Liver (tissue), 9 donors: Measurements from ENCODE around the gene SP1. TPM values are rescaled to one million over a fixed set of nuclear protein-coding genes. Genes with fewer than 3 reads are reported as not detected.
"Not testable (repeated sequence)": the region's sequence is repeated elsewhere in the genome, so short reads cannot be mapped to it uniquely, and the experiment has no call there.

ENCODE experiments used
- DNase-seq: peaks from one replicate; pipeline ENCODE4 v3.0.0-alpha.2; 2017; ENCODE audit warnings: low spot score
- H3K27ac ChIP-seq, 2 donors: one replicate each; pipeline ENCODE4 v1.7.0; 2013; ENCODE audit warnings: inconsistent platforms in 2 of 2, low read length in 2 of 2, control low read depth in 1 of 2, low read depth in 1 of 2, mild to moderate bottlenecking in 1 of 2
- H3K27me3 ChIP-seq, 4 donors: one replicate each; pipeline versions ENCODE4 v1.6.1 to v1.7.0; 2013; ENCODE audit warnings: low read length in 3 of 4, inconsistent platforms in 1 of 4, mild to moderate bottlenecking in 1 of 4, moderate library complexity in 1 of 4; ENCODE audit not compliant: control insufficient read depth in 4 of 4, insufficient read depth in 4 of 4
- H3K36me3 ChIP-seq, 4 donors: one replicate each; pipeline versions ENCODE4 v1.6.1 to v1.7.0; 2013; ENCODE audit warnings: low read length in 3 of 4, mild to moderate bottlenecking in 3 of 4, low read depth in 1 of 4, moderate library complexity in 1 of 4; ENCODE audit not compliant: control insufficient read depth in 4 of 4, insufficient read depth in 3 of 4
- H3K4me1 ChIP-seq, 4 donors: one replicate each; pipeline versions ENCODE4 v1.6.1 to v1.7.0; 2013; ENCODE audit warnings: low read length in 3 of 4, mild to moderate bottlenecking in 3 of 4, moderate library complexity in 1 of 4; ENCODE audit not compliant: control insufficient read depth in 4 of 4, insufficient read depth in 4 of 4
- H3K4me3 ChIP-seq, 3 donors: one replicate each; pipeline versions ENCODE4 v1.6.1 to v1.7.0; 2013; ENCODE audit warnings: low read length in 3 of 3, control low read depth in 1 of 3, low read depth in 1 of 3, mild to moderate bottlenecking in 1 of 3
- H3K9ac ChIP-seq, 2 donors: one replicate each; pipeline ENCODE4 v1.7.0; 2013; ENCODE audit warnings: low read length in 2 of 2, mild to moderate bottlenecking in 2 of 2, moderate library complexity in 2 of 2, control low read depth in 1 of 2, low read depth in 1 of 2
- H3K9me3 ChIP-seq, 4 donors: one replicate each; pipeline versions ENCODE4 v1.6.1 to v1.7.0; 2013; ENCODE audit warnings: low read length in 3 of 4; ENCODE audit not compliant: control insufficient read depth in 4 of 4
- ATF3 ChIP-seq: IDR thresholded peaks from 2 replicates; pipeline ENCODE4 v1.6.1; 2016; ENCODE audit warnings: antibody characterized with exemption
- EGR1 ChIP-seq, 2 donors: IDR thresholded peaks; 2 replicates each; pipeline ENCODE4 v1.6.1; 2016 to 2018; ENCODE audit warnings: antibody characterized with exemption in 2 of 2, low read depth in 2 of 2
- FOXA1 ChIP-seq: IDR thresholded peaks from 2 replicates; pipeline ENCODE4 v1.6.1; 2016; ENCODE audit warnings: antibody characterized with exemption
- FOXA2 ChIP-seq: IDR thresholded peaks from 2 replicates; pipeline ENCODE4 v1.6.1; 2016; ENCODE audit warnings: antibody characterized with exemption
- GABPA ChIP-seq, 2 donors: IDR thresholded peaks in 1 of 2; conservative IDR thresholded peaks in 1 of 2; 2 replicates each; pipeline ENCODE4 v1.6.1; 2016; ENCODE audit warnings: antibody characterized with exemption in 2 of 2, mild to moderate bottlenecking in 1 of 2, moderate library complexity in 1 of 2
- HNF4A ChIP-seq, 2 donors: conservative IDR thresholded peaks; 2 replicates each; pipeline ENCODE4 v1.6.1; 2016; ENCODE audit warnings: antibody characterized with exemption in 2 of 2, mild to moderate bottlenecking in 2 of 2
- JUND ChIP-seq, 2 donors: IDR thresholded peaks; 2 replicates each; pipeline ENCODE4 v1.6.1; 2016; ENCODE audit warnings: antibody characterized with exemption in 2 of 2
- MAX ChIP-seq: IDR thresholded peaks from 2 replicates; pipeline ENCODE4 v1.6.1; 2016; ENCODE audit warnings: antibody characterized with exemption
- NR2F2 ChIP-seq: IDR thresholded peaks from 2 replicates; pipeline ENCODE4 v1.6.1; 2016; ENCODE audit warnings: antibody characterized with exemption
- RAD21 ChIP-seq, 2 donors: IDR thresholded peaks; 2 replicates each; pipeline ENCODE4 v1.6.1; 2016; ENCODE audit warnings: antibody characterized with exemption in 2 of 2, mild to moderate bottlenecking in 2 of 2
- RXRA ChIP-seq, 2 donors: IDR thresholded peaks; 2 replicates each; pipeline ENCODE4 v1.6.1; 2017 to 2018; ENCODE audit warnings: antibody characterized with exemption in 2 of 2, mild to moderate bottlenecking in 1 of 2
- SP1 ChIP-seq: IDR thresholded peaks from 2 replicates; pipeline ENCODE4 v1.6.1; 2018; ENCODE audit warnings: antibody characterized with exemption, mild to moderate bottlenecking
- TAF1 ChIP-seq: conservative IDR thresholded peaks from 2 replicates; pipeline ENCODE4 v1.6.1; 2016; ENCODE audit warnings: antibody characterized with exemption, mild to moderate bottlenecking
- YY1 ChIP-seq: IDR thresholded peaks from 2 replicates; pipeline ENCODE4 v1.6.1; 2016; ENCODE audit warnings: antibody characterized with exemption, mild to moderate bottlenecking
- ZBTB33 ChIP-seq: IDR thresholded peaks from 2 replicates; pipeline ENCODE4 v1.6.1; 2016; ENCODE audit warnings: antibody characterized with exemption
- WGBS: extraction: QIAGEN DNeasy Blood & Tissue Kit; methylation state at CpG from one replicate; pipeline ENCODE4 v1.1.7; 2013; 5-methylcytosine and 5-hydroxymethylcytosine counted together
- polyA plus RNA-seq, 2 donors: library from polyadenylated mRNA; stranded (reverse) in 1 of 2; unstranded in 1 of 2; fragments of 200-250 nt in 1 of 2; fragments of >200 nt in 1 of 2; fragmentation: Nextera tagmentation in 1 of 2; extraction: Ambion mirVana in 1 of 2; gene quantifications; one replicate each; pipeline versions ENCODE4 v1.2.1 to v1.2.3, GENCODE V29; 2013 to 2015
- total RNA-seq, 2 donors: library from RNA; depleted of rRNA; stranded (reverse); fragments of >200 nt; gene quantifications; one replicate each; pipeline ENCODE4 v1.2.3, GENCODE V29; 2014
- TF ChIP-seq, protein P1 (sequence below): IDR thresholded peaks from 2 replicates; pipeline ENCODE4 v1.6.1; 2016; ENCODE audit warnings: antibody characterized with exemption, mild to moderate bottlenecking
- donor health status: healthy.
- donor health status: healthy.
- donor health status: healthy.
- donor health status: healthy.
- donor health status: healthy.

Gene SP1
- total and polyA plus RNA-seq, 4 donors, result 3.8 to 36.5 (median 18.2) TPM

DNA sequence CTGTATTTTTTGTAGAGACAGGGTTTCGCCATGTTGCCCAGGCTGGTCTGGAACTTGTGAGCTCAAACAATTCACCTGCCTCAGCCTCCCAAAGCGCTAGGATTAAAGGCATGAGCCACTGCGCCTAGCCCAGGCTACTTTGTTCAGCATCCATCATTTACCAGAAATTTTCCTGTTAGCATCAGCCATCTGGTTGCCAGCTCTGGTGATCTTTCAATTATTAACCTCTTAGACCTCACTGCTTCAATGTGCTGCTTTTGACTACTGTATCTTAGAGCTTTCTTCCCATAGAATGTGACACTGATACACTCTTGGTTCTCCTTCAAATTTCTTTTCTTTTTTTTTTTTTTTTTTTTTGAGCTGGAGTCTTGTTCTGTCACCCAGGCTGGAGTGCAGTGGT, 38.2 kb downstream of the SP1 start:
- DNase-seq, result no peak

DNA sequence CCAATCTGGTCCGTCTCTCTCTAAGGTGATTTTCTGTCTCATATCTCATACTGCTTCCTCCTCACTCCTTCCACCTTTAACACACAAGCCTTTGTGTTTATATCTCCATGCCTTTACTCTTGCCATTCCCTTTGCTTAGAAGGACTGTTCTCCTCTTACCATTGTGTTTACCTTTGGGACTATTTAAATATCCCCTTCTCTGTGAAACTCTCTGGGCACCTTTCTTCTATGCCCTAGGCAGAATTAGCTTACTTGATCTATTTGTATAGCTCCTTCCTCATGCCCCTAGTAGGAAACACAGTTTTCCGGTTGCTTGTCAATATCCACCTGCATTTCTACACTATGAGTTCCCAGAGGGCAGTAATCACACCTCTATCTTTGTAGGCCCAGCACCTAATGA, 39.8 kb downstream of the SP1 start:
- Histone ChIP-seq H3K36me3 (no peaks in the 10 kb centered on the region), H3K4me3 (no peak overlapping the region), H3K27ac (no peak overlapping the region), H3K9me3 (no peaks in the 10 kb centered on the region), H3K9ac (no peak overlapping the region), H3K27me3 (no peaks in the 10 kb centered on the region), H3K4me1 (peaks cover 0 to 5% (median 2%) of the 10 kb centered on the region in 4 donors)
- WGBS, result 90% methylated on average over 2 of the region's 2 CpGs
- TF ChIP-seq RXRA (IDR thresholded peaks at IDR 0.05) (no peak), EGR1 (IDR thresholded peaks at IDR 0.05; ENCODE audit: low read depth in 2 of 2) (no peak), FOXA2 (no peak), MAX (no peak), RAD21 (IDR thresholded peaks at IDR 0.05) (no peak), SP1 (no peak), ZBTB33 (no peak), FOXA1 (no peak), ATF3 (no peak), GABPA (IDR thresholded peaks at IDR 0.05 in 1 of 2, conservative IDR thresholded peaks at IDR 0.05 in 1 of 2) (no peak)
- TF ChIP-seq, protein P1, sequence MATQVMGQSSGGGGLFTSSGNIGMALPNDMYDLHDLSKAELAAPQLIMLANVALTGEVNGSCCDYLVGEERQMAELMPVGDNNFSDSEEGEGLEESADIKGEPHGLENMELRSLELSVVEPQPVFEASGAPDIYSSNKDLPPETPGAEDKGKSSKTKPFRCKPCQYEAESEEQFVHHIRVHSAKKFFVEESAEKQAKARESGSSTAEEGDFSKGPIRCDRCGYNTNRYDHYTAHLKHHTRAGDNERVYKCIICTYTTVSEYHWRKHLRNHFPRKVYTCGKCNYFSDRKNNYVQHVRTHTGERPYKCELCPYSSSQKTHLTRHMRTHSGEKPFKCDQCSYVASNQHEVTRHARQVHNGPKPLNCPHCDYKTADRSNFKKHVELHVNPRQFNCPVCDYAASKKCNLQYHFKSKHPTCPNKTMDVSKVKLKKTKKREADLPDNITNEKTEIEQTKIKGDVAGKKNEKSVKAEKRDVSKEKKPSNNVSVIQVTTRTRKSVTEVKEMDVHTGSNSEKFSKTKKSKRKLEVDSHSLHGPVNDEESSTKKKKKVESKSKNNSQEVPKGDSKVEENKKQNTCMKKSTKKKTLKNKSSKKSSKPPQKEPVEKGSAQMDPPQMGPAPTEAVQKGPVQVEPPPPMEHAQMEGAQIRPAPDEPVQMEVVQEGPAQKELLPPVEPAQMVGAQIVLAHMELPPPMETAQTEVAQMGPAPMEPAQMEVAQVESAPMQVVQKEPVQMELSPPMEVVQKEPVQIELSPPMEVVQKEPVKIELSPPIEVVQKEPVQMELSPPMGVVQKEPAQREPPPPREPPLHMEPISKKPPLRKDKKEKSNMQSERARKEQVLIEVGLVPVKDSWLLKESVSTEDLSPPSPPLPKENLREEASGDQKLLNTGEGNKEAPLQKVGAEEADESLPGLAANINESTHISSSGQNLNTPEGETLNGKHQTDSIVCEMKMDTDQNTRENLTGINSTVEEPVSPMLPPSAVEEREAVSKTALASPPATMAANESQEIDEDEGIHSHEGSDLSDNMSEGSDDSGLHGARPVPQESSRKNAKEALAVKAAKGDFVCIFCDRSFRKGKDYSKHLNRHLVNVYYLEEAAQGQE, result no peak
- no peak for DNase-seq

More for the DNA sequence above, 38.2 kb downstream of the SP1 start:
- Histone ChIP-seq H3K9me3 (no peaks in the 10 kb centered on the region), H3K27ac (no peak overlapping the region), H3K9ac (no peak overlapping the region), H3K36me3 (peaks cover 0 to 4% (median 2%) of the 10 kb centered on the region in 4 donors), H3K4me1 (peaks cover 0 to 4% (median under 1%) of the 10 kb centered on the region in 4 donors), H3K27me3 (no peaks in the 10 kb centered on the region), H3K4me3 (no peak overlapping the region)
- 89% methylated on average over 3 of the region's 3 CpGs for WGBS
- TF ChIP-seq YY1, result no peak
- no peak for TF ChIP-seq FOXA2
- TF ChIP-seq TAF1, result no peak
- TF ChIP-seq NR2F2, result no peak
- no peak for TF ChIP-seq MAX
- TF ChIP-seq, protein P1, result no peak
- TF ChIP-seq RXRA (IDR thresholded peaks at IDR 0.05), result no peak
- no peak for TF ChIP-seq GABPA (IDR thresholded peaks at IDR 0.05 in 1 of 2, conservative IDR thresholded peaks at IDR 0.05 in 1 of 2)
- no peak for TF ChIP-seq ZBTB33
- no peak for TF ChIP-seq HNF4A (conservative IDR thresholded peaks at IDR 0.05)
- TF ChIP-seq JUND (IDR thresholded peaks at IDR 0.05), result no peak

GRCh38 chr12:53422247-53422646, 42.3 kb downstream of the SP1 start:
- not testable (repeated sequence) for H3K27me3 ChIP-seq, DNase-seq, H3K27ac ChIP-seq, H3K4me1 ChIP-seq, H3K9me3 ChIP-seq, H3K4me3 ChIP-seq, H3K36me3 ChIP-seq, H3K9ac ChIP-seq
- WGBS, result 86% methylated on average over 12 of the region's 12 CpGs
